ENCODE results near the gene WFDC5. TPM values are rescaled to one million over a fixed set of nuclear protein-coding genes. Genes with fewer than 3 reads are reported as not detected.
"Not testable (repeated sequence)": the region's sequence is repeated elsewhere in the genome, so short reads cannot be mapped to it uniquely, and the experiment has no call there.

The WFDC5 gene
- total RNA-seq, 2 experiments from 2014 or later: not detected

DNA sequence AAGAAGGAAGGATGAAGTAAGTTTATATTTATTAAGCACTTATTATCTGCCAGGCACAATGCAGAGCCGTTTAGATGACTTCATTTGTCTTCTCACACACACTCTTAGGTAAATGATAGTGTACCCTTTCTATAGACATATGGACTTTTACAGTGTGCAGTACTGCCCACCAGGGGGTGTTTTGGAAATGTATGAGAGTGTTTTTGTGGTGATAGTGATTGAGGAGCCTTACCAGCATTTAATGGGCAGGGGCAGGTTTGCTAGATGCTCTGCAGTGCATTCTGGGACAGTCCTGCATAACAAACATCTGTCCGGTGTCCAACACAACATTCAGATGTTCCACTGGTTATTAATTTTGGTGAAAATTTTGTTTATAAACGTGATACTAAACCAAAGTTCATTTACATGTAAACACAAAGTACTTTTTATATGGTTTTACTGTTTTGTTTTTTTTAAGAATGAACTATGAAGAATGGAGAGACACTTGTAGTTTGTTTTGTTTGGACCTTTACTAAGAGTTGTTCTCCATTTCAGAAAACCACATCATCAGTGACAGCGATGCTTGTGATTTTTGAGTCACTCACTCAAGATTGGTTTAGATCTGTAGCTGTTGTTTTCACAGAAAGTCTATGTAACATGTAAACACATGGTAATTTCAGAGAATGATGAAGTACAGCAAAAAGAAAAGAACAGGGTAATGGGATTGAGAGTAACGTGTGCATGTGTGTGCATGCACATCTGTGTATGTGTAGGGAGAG is 33.9 kb downstream of the WFDC5 start:
- no peak for DNase-seq
- H3K9me3 Mint-ChIP-seq (ENCODE audit: low read depth): peaks cover 4% of the 10 kb centered on the region
- peak; percentile 33 for ATAC-seq
- H3K4me1 Mint-ChIP-seq: peaks cover 2% of the 10 kb centered on the region
- H3K27ac Mint-ChIP-seq: no peak overlapping the region
- CTCF ChIA-PET: interaction anchor here (0.8 kb wide), 1 partner anchor 40 kb away, joined by 3 read pairs; no protein-coding TSS in a partner anchor
- H3K27me3 Mint-ChIP-seq: no peaks in the 10 kb centered on the region
- H3K4me3 Mint-ChIP-seq: no peak overlapping the region
- H3K36me3 Mint-ChIP-seq: peaks cover 67% of the 10 kb centered on the region

- peaks cover 59% of the 10 kb centered on the region for H3K36me3 Mint-ChIP-seq
- DNase-seq (no peak), ATAC-seq (no peak)
- no peaks in the 10 kb centered on the region for H3K4me1 Mint-ChIP-seq
- H3K9me3 Mint-ChIP-seq (ENCODE audit: low read depth): peaks cover 4% of the 10 kb centered on the region
- no peak overlapping the region for H3K4me3 Mint-ChIP-seq
- H3K27me3 Mint-ChIP-seq: no peaks in the 10 kb centered on the region
- CTCF ChIA-PET: interaction anchor here (1.1 to 2.8 kb wide), 2 partner anchors 14 to 33 kb away, joined by 3 to 12 read pairs; no protein-coding TSS in a partner anchor
- H3K27ac Mint-ChIP-seq: no peak overlapping the region
Observed at GRCh38 chr20:45077559-45077958, 37.4 kb downstream of the WFDC5 start.

DNA sequence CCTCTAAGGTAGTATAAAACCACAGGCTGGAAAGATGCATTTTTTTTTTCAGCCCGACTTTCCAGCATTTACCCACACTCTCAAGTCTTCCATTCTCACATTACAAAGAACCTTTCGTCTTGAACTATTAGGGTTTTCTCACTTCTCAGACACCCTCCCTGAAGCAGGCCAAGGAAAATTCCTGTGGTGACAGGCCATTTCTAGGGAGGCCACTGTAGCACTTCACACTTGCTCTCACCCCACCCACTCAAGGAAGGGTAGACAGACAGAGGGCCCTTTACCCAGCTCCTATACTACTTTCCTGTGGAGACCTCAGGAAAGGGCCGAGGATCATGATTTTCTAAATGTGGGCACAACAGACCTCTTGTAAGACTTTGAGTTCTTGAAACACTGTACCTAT is 41.8 kb downstream of the WFDC5 start:
- CTCF ChIA-PET: interaction anchor here (0.8 to 4.5 kb wide), 2 partner anchors 24 to 29 kb away, joined by 4 to 23 read pairs; no protein-coding TSS in a partner anchor
- no peak for DNase-seq
- no peak overlapping the region for H3K4me3 Mint-ChIP-seq
- peaks cover 1% of the 10 kb centered on the region for H3K4me1 Mint-ChIP-seq
- no peaks in the 10 kb centered on the region for H3K27me3 Mint-ChIP-seq
- no peaks in the 10 kb centered on the region for H3K9me3 Mint-ChIP-seq (ENCODE audit: low read depth)
- no peak for ATAC-seq
- no peak overlapping the region for H3K27ac Mint-ChIP-seq
- peaks cover 40% of the 10 kb centered on the region for H3K36me3 Mint-ChIP-seq

GRCh38 chr20:45072066-45072465 is 42.9 kb downstream of the WFDC5 start:
- Mint-ChIP-seq H3K27ac (no peak overlapping the region), H3K4me1 (peaks cover 1% of the 10 kb centered on the region), H3K9me3 (ENCODE audit: low read depth) (no peaks in the 10 kb centered on the region), H3K36me3 (peaks cover 41% of the 10 kb centered on the region), H3K27me3 (no peaks in the 10 kb centered on the region), H3K4me3 (no peak overlapping the region)
- CTCF ChIA-PET: interaction anchor here (1.1 to 4.5 kb wide), 4 partner anchors 21 to 222 kb away, joined by 3 to 23 read pairs (median 10); no protein-coding TSS in a partner anchor
- no peak for ATAC-seq
- DNase-seq: no peak

GRCh38 chr20:45070932-45071632 is 43.9 kb downstream of the WFDC5 start:
- no peak for ATAC-seq
- no peak for DNase-seq
- CTCF ChIA-PET: interaction anchor here (0.6 to 4.5 kb wide), 7 partner anchors 20 to 294 kb away, joined by 3 to 23 read pairs (median 4); no protein-coding TSS in a partner anchor
- Mint-ChIP-seq H3K4me3 (no peak overlapping the region), H3K27me3 (no peaks in the 10 kb centered on the region), H3K27ac (peak overlapping the region; percentile 31), H3K9me3 (ENCODE audit: low read depth) (no peaks in the 10 kb centered on the region), H3K4me1 (peaks cover 1% of the 10 kb centered on the region), H3K36me3 (peaks cover 40% of the 10 kb centered on the region)

DNA sequence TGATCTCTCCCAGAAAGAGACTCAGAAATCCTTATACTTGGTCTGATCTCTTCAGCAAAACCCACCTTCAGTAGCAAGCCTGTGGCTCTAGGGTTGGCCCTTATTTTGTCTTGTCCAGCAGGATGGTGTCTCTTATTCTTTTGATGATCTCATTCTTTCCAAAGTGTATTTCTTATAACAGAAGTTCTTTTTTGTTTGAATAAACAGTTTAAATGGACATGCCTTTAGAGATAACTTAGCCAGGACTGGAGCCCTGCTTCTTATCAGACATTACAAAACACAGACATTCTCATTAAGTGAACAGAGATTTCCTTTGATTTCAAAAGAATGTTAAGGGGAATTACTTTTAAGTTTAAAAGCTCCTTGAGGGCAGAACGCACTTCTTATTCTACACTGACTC is 45.7 kb downstream of the WFDC5 start:
- ATAC-seq: no peak
- Mint-ChIP-seq H3K9me3 (ENCODE audit: low read depth) (no peaks in the 10 kb centered on the region), H3K27me3 (no peaks in the 10 kb centered on the region), H3K4me3 (no peak overlapping the region), H3K27ac (no peak overlapping the region), H3K4me1 (peaks cover 14% of the 10 kb centered on the region), H3K36me3 (peaks cover 47% of the 10 kb centered on the region)
- CTCF ChIA-PET: interaction anchor here (3.1 to 4.5 kb wide), 2 partner anchors 25 to 28 kb away, joined by 17 to 23 read pairs; no protein-coding TSS in a partner anchor
- no peak for DNase-seq

GRCh38 chr20:45067558-45067957 is 47.4 kb downstream of the WFDC5 start:
- CTCF ChIA-PET: interaction anchor here (0.9 to 1.1 kb wide), 3 partner anchors 24 to 49 kb away, joined by 3 read pairs; no protein-coding TSS in a partner anchor
- Mint-ChIP-seq H3K27ac (no peak overlapping the region), H3K4me1 (peaks cover 21% of the 10 kb centered on the region), H3K27me3 (no peaks in the 10 kb centered on the region), H3K4me3 (no peak overlapping the region), H3K36me3 (peaks cover 50% of the 10 kb centered on the region), H3K9me3 (ENCODE audit: low read depth) (no peaks in the 10 kb centered on the region)
- no peak for DNase-seq
- ATAC-seq: no peak

GRCh38 chr20:45067087-45067486 is 47.9 kb downstream of the WFDC5 start:
- CTCF ChIA-PET: interaction anchor here (0.9 to 1.1 kb wide), 3 partner anchors 23 to 49 kb away, joined by 3 read pairs; no protein-coding TSS in a partner anchor
- Mint-ChIP-seq H3K36me3 (peaks cover 53% of the 10 kb centered on the region), H3K4me1 (peaks cover 24% of the 10 kb centered on the region), H3K27me3 (no peaks in the 10 kb centered on the region), H3K27ac (no peak overlapping the region), H3K9me3 (ENCODE audit: low read depth) (no peaks in the 10 kb centered on the region), H3K4me3 (no peak overlapping the region)
- no peak for ATAC-seq
- no peak for DNase-seq

- Mint-ChIP-seq H3K27ac (no peak overlapping the region), H3K4me1 (peaks cover 28% of the 10 kb centered on the region), H3K4me3 (no peak overlapping the region), H3K27me3 (no peaks in the 10 kb centered on the region), H3K36me3 (peaks cover 57% of the 10 kb centered on the region), H3K9me3 (ENCODE audit: low read depth) (no peaks in the 10 kb centered on the region)
- ATAC-seq: no peak
- CTCF ChIA-PET: no interaction called here
- DNase-seq: no peak
Observed at GRCh38 chr20:45066372-45066771, 48.6 kb downstream of the WFDC5 start.

GRCh38 chr20:45064812-45065211 is 50.2 kb downstream of the WFDC5 start:
- H3K9me3 Mint-ChIP-seq (ENCODE audit: low read depth): no peaks in the 10 kb centered on the region
- H3K36me3 Mint-ChIP-seq: peaks cover 55% of the 10 kb centered on the region
- CTCF ChIA-PET: interaction anchor here (1.2 to 2.9 kb wide), 5 partner anchors 10 to 229 kb away, joined by 3 to 10 read pairs (median 3); no protein-coding TSS in a partner anchor
- DNase-seq (no peak), ATAC-seq (no peak)
- H3K4me3 Mint-ChIP-seq: no peak overlapping the region
- H3K27ac Mint-ChIP-seq: no peak overlapping the region
- H3K4me1 Mint-ChIP-seq: peaks cover 36% of the 10 kb centered on the region
- no peaks in the 10 kb centered on the region for H3K27me3 Mint-ChIP-seq

DNA sequence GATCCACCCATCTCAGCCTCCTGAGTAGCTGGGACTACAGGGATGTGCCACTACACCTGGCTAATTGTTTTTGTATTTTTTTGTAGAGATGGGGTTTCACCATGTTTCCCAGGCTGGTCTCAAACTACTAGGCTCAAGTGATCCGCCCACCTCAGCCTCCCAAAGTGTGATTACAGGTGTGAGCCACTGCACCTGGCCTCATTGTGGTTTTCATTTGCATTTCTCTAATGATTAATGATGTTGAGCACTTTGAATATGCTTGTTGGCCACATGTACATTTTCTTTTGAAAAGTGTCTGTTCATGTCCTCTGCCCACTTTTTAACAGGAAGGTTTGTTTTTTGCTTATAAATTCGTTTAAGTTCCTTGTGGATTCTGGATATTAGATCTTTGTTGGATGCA is 51.9 kb downstream of the WFDC5 start:
- not testable (repeated sequence) for H3K4me3 Mint-ChIP-seq; ATAC-seq; H3K27ac Mint-ChIP-seq; H3K9me3 Mint-ChIP-seq (ENCODE audit: low read depth); H3K27me3 Mint-ChIP-seq; DNase-seq
- Mint-ChIP-seq H3K4me1 (peaks cover 50% of the 10 kb centered on the region), H3K36me3 (peaks cover 56% of the 10 kb centered on the region)
- CTCF ChIA-PET: interaction anchor here (2.1 to 2.9 kb wide), 2 partner anchors 17 to 19 kb away, joined by 5 to 10 read pairs; no protein-coding TSS in a partner anchor

- H3K9me3 Mint-ChIP-seq (ENCODE audit: low read depth): no peaks in the 10 kb centered on the region
- peaks cover 54% of the 10 kb centered on the region for H3K36me3 Mint-ChIP-seq
- H3K27me3 Mint-ChIP-seq: no peaks in the 10 kb centered on the region
- H3K27ac Mint-ChIP-seq: no peak overlapping the region
- no peak overlapping the region for H3K4me3 Mint-ChIP-seq
- CTCF ChIA-PET: interaction anchor here (1.4 to 2.7 kb wide), 2 partner anchors 17 to 34 kb away, joined by 4 to 10 read pairs; no protein-coding TSS in a partner anchor
- peaks cover 57% of the 10 kb centered on the region for H3K4me1 Mint-ChIP-seq
- DNase-seq (no peak), ATAC-seq (no peak)
Observed at GRCh38 chr20:45061244-45061643, 53.7 kb downstream of the WFDC5 start.

GRCh38 chr20:45060294-45060693 is 54.7 kb downstream of the WFDC5 start:
- ATAC-seq (no peak), DNase-seq (no peak)
- H3K27ac Mint-ChIP-seq: no peak overlapping the region
- H3K9me3 Mint-ChIP-seq (ENCODE audit: low read depth): no peaks in the 10 kb centered on the region
- peaks cover 55% of the 10 kb centered on the region for H3K36me3 Mint-ChIP-seq
- H3K27me3 Mint-ChIP-seq: no peaks in the 10 kb centered on the region
- H3K4me3 Mint-ChIP-seq: no peak overlapping the region
- CTCF ChIA-PET: interaction anchor here (1.4 to 2.7 kb wide), 2 partner anchors 16 to 35 kb away, joined by 4 to 10 read pairs; no protein-coding TSS in a partner anchor
- H3K4me1 Mint-ChIP-seq: peaks cover 63% of the 10 kb centered on the region
